Liver (tissue), 3 donors: ENCODE results near the gene DSC2.

Experiments used
- ATF3 ChIP-seq: IDR thresholded peaks from 2 replicates; pipeline ENCODE4 v1.6.1; 2016; ENCODE audit warnings: antibody characterized with exemption
- CTCF ChIP-seq: fragments of 150-350 bp; IDR thresholded peaks from 2 replicates; pipeline ENCODE4 v1.5.1; 2017; ENCODE audit warnings: improper control_type of control experiment, low read depth, low read length; ENCODE audit not compliant: missing input control
- EGR1 ChIP-seq, 2 donors: IDR thresholded peaks; 2 replicates each; pipeline ENCODE4 v1.6.1; 2016 to 2018; ENCODE audit warnings: antibody characterized with exemption in 2 of 2, low read depth in 2 of 2
- FOXA1 ChIP-seq: IDR thresholded peaks from 2 replicates; pipeline ENCODE4 v1.6.1; 2016; ENCODE audit warnings: antibody characterized with exemption
- GABPA ChIP-seq, 2 donors: IDR thresholded peaks in 1 of 2; conservative IDR thresholded peaks in 1 of 2; 2 replicates each; pipeline ENCODE4 v1.6.1; 2016; ENCODE audit warnings: antibody characterized with exemption in 2 of 2, mild to moderate bottlenecking in 1 of 2, moderate library complexity in 1 of 2
- NR2F2 ChIP-seq: IDR thresholded peaks from 2 replicates; pipeline ENCODE4 v1.6.1; 2016; ENCODE audit warnings: antibody characterized with exemption
- RAD21 ChIP-seq, 2 donors: IDR thresholded peaks; 2 replicates each; pipeline ENCODE4 v1.6.1; 2016; ENCODE audit warnings: antibody characterized with exemption in 2 of 2, mild to moderate bottlenecking in 2 of 2
- RXRA ChIP-seq, 2 donors: IDR thresholded peaks; 2 replicates each; pipeline ENCODE4 v1.6.1; 2017 to 2018; ENCODE audit warnings: antibody characterized with exemption in 2 of 2, mild to moderate bottlenecking in 1 of 2
- SP1 ChIP-seq: IDR thresholded peaks from 2 replicates; pipeline ENCODE4 v1.6.1; 2018; ENCODE audit warnings: antibody characterized with exemption, mild to moderate bottlenecking
- TAF1 ChIP-seq: conservative IDR thresholded peaks from 2 replicates; pipeline ENCODE4 v1.6.1; 2016; ENCODE audit warnings: antibody characterized with exemption, mild to moderate bottlenecking
- YY1 ChIP-seq: IDR thresholded peaks from 2 replicates; pipeline ENCODE4 v1.6.1; 2016; ENCODE audit warnings: antibody characterized with exemption, mild to moderate bottlenecking
- TF ChIP-seq, protein P1 (sequence below): IDR thresholded peaks from 2 replicates; pipeline ENCODE4 v1.6.1; 2016; ENCODE audit warnings: antibody characterized with exemption, mild to moderate bottlenecking
- TF ChIP-seq, protein P2 (sequence below): IDR thresholded peaks from 2 replicates; pipeline ENCODE4 v1.6.1; 2016; ENCODE audit warnings: antibody characterized with exemption
- TF ChIP-seq, protein P3 (sequence below): IDR thresholded peaks from 2 replicates; pipeline ENCODE4 v1.6.1; 2016; ENCODE audit warnings: antibody characterized with exemption
- donor health status: healthy.
- donor health status: healthy.

GRCh38 chr18:31148600-31148999, 46.4 kb upstream of the DSC2 start:
- TF ChIP-seq RAD21 (IDR thresholded peaks at IDR 0.05) (no peak), CTCF (no peak), GABPA (IDR thresholded peaks at IDR 0.05 in 1 of 2, conservative IDR thresholded peaks at IDR 0.05 in 1 of 2) (no peak), TAF1 (no peak), SP1 (no peak), RXRA (IDR thresholded peaks at IDR 0.05) (no peak), YY1 (no peak), NR2F2 (no peak), EGR1 (IDR thresholded peaks at IDR 0.05; ENCODE audit: low read depth in 2 of 2) (no peak), FOXA1 (no peak), ATF3 (no peak)
- TF ChIP-seq, protein P1, sequence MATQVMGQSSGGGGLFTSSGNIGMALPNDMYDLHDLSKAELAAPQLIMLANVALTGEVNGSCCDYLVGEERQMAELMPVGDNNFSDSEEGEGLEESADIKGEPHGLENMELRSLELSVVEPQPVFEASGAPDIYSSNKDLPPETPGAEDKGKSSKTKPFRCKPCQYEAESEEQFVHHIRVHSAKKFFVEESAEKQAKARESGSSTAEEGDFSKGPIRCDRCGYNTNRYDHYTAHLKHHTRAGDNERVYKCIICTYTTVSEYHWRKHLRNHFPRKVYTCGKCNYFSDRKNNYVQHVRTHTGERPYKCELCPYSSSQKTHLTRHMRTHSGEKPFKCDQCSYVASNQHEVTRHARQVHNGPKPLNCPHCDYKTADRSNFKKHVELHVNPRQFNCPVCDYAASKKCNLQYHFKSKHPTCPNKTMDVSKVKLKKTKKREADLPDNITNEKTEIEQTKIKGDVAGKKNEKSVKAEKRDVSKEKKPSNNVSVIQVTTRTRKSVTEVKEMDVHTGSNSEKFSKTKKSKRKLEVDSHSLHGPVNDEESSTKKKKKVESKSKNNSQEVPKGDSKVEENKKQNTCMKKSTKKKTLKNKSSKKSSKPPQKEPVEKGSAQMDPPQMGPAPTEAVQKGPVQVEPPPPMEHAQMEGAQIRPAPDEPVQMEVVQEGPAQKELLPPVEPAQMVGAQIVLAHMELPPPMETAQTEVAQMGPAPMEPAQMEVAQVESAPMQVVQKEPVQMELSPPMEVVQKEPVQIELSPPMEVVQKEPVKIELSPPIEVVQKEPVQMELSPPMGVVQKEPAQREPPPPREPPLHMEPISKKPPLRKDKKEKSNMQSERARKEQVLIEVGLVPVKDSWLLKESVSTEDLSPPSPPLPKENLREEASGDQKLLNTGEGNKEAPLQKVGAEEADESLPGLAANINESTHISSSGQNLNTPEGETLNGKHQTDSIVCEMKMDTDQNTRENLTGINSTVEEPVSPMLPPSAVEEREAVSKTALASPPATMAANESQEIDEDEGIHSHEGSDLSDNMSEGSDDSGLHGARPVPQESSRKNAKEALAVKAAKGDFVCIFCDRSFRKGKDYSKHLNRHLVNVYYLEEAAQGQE: no peak
- TF ChIP-seq, protein P2, sequence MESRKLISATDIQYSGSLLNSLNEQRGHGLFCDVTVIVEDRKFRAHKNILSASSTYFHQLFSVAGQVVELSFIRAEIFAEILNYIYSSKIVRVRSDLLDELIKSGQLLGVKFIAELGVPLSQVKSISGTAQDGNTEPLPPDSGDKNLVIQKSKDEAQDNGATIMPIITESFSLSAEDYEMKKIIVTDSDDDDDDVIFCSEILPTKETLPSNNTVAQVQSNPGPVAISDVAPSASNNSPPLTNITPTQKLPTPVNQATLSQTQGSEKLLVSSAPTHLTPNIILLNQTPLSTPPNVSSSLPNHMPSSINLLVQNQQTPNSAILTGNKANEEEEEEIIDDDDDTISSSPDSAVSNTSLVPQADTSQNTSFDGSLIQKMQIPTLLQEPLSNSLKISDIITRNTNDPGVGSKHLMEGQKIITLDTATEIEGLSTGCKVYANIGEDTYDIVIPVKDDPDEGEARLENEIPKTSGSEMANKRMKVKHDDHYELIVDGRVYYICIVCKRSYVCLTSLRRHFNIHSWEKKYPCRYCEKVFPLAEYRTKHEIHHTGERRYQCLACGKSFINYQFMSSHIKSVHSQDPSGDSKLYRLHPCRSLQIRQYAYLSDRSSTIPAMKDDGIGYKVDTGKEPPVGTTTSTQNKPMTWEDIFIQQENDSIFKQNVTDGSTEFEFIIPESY: no peak
- TF ChIP-seq, protein P3, sequence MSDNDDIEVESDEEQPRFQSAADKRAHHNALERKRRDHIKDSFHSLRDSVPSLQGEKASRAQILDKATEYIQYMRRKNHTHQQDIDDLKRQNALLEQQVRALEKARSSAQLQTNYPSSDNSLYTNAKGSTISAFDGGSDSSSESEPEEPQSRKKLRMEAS: no peak
